Erythroblast (primary cell): ENCODE results near the gene NRN1.

Experiments used
- GATA1 ChIP-seq: IDR thresholded peaks from 2 replicates; pipeline ENCODE4 v1.6.1; 2011; ENCODE audit warnings: low read depth, mild to moderate bottlenecking, control low read depth, low read length, moderate library complexity
- POLR2A ChIP-seq: IDR thresholded peaks from 2 replicates; pipeline ENCODE4 v1.6.1; 2011; ENCODE audit warnings: mild to moderate bottlenecking, low read length

DNA sequence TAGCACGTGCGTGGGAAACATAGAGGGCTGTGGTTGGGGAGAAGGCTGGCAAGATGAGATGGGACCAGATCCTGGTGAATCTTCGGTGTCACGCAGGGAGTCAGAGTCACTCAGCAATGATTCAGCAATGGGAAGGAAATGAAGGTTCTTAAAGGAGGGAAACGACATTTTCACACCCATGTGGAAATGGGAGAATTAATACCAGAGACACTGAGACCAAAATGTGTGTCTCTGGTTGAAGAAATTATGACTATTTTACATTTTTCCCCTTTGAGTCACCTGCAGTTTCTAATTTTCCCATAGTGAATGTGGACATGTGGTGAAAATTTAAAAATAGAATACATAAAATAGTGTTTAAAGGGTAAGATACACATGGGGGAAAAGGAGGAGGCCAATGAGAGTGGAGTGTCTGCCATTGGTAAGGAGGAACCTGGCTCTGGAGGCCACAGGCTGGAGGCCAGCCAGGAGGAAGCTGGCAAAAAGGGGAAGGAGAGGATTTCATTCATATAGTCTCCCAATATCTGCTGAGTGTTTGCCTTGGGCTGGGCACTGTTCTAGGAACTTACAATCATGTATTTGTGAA, 17.5 kb downstream of the NRN1 start:
- TF ChIP-seq POLR2A = no peak
- TF ChIP-seq GATA1 = no peak
